ENCODE results near the gene MLLT3. TPM values are rescaled to one million over a fixed set of nuclear protein-coding genes. Genes with fewer than 3 reads are reported as not detected.

The MLLT3 gene
- total RNA-seq, 2 donors from 2014 or later: 13.1 to 22.0 TPM

GRCh38 chr9:20297646-20298084 is 324.6 kb downstream of the MLLT3 start:
- no peaks in the 10 kb centered on the region for H3K27me3 ChIP-seq (replicated peaks; ENCODE audit: insufficient read depth)
- DNase-seq (ENCODE audit: low spot score): no peak
- intact Hi-C loops (cut with DNase I): no loop called here
- WGBS: 23% methylated on average over 6 of the region's 6 CpGs
- no peak overlapping the region for H3K4me3 ChIP-seq
- no peaks in the 10 kb centered on the region for H3K4me1 ChIP-seq (replicated peaks)
- peak overlapping the region in 1 of 2 donors; percentile 42 for H3K27ac ChIP-seq
- H3K36me3 ChIP-seq: no peaks in the 10 kb centered on the region
- TF ChIP-seq POLR2AphosphoS5 (IDR thresholded peaks at IDR 0.05) (peak; percentile 47), CTCF (IDR thresholded peaks at IDR 0.05) (no peak)
- no peaks in the 10 kb centered on the region for H3K9me3 ChIP-seq

GRCh38 chr9:20295555-20295954 is 326.7 kb downstream of the MLLT3 start:
- DNase-seq (ENCODE audit: low spot score): no peak
- intact Hi-C loops (cut with DNase I): no loop called here
- Histone ChIP-seq H3K4me3 (no peak overlapping the region), H3K9me3 (no peaks in the 10 kb centered on the region), H3K36me3 (no peaks in the 10 kb centered on the region), H3K27ac (no peak overlapping the region), H3K27me3 (replicated peaks; ENCODE audit: insufficient read depth) (no peaks in the 10 kb centered on the region), H3K4me1 (replicated peaks) (no peaks in the 10 kb centered on the region)
- TF ChIP-seq POLR2AphosphoS5 (IDR thresholded peaks at IDR 0.05) (no peak), POLR2A (IDR thresholded peaks at IDR 0.05) (no peak), CTCF (IDR thresholded peaks at IDR 0.05) (no peak)
- whole genome bisulfite sequencing: 100% methylated on average over 1 of the region's 1 CpG

GRCh38 chr9:20294046-20294750 is 328.1 kb downstream of the MLLT3 start:
- TF ChIP-seq POLR2A (IDR thresholded peaks at IDR 0.05): no peak
- TF ChIP-seq CTCF (IDR thresholded peaks at IDR 0.05): no peak
- TF ChIP-seq POLR2AphosphoS5 (IDR thresholded peaks at IDR 0.05): no peak
- Histone ChIP-seq H3K27ac (no peak overlapping the region), H3K4me1 (replicated peaks) (no peaks in the 10 kb centered on the region), H3K36me3 (no peaks in the 10 kb centered on the region), H3K4me3 (no peak overlapping the region), H3K27me3 (replicated peaks; ENCODE audit: insufficient read depth) (no peaks in the 10 kb centered on the region), H3K9me3 (no peaks in the 10 kb centered on the region)
- WGBS: 84% methylated on average over 6 of the region's 6 CpGs
- intact Hi-C loops (cut with DNase I): no loop called here
- no peak for DNase-seq (ENCODE audit: low spot score)

GRCh38 chr9:20292002-20292401 is 330.3 kb downstream of the MLLT3 start:
- no peaks in the 10 kb centered on the region for H3K36me3 ChIP-seq
- H3K4me1 ChIP-seq (replicated peaks): no peaks in the 10 kb centered on the region
- no peak for TF ChIP-seq CTCF (IDR thresholded peaks at IDR 0.05)
- TF ChIP-seq POLR2A (IDR thresholded peaks at IDR 0.05): no peak
- TF ChIP-seq POLR2AphosphoS5 (IDR thresholded peaks at IDR 0.05): no peak
- no peaks in the 10 kb centered on the region for H3K27me3 ChIP-seq (replicated peaks; ENCODE audit: insufficient read depth)
- intact Hi-C loops (cut with DNase I): no loop called here
- H3K27ac ChIP-seq: no peak overlapping the region
- no peaks in the 10 kb centered on the region for H3K9me3 ChIP-seq
- no peak overlapping the region for H3K4me3 ChIP-seq
- WGBS: 68% methylated on average over 4 of the region's 4 CpGs
- no peak for DNase-seq (ENCODE audit: low spot score)

Small RNA genes lying within 50 kb of the gene (microRNA-seq; reads per million reads assigned to microRNA genes)
- gene MIR4473 (5.6 reads per million, percentile 44 among the genes with 10 or more reads in this experiment), gene MIR4474 (0.92 reads per million, percentile 7 among the genes with 10 or more reads in this experiment)

Small RNA genes lying within 50 kb of the gene (small RNA-seq; reads per million reads assigned to genes)
- gene MIR4473 (0.10 to 0.65 reads per million in 2 donors), gene MIR4474 (0 reads per million in 2 donors), gene RNU4-26P (0 reads per million in 2 donors)

Other genes with a start within 250 kb of the MLLT3 start
- 10 to 100 TPM; 32.0 to 76.1 TPM for gene FOCAD, start 61.8 kb upstream of the MLLT3 start, total RNA-seq

Data from prostate gland (tissue), 2 donors.